Spleen (tissue), 11 donors: ENCODE data around the gene POTEF. TPM values are rescaled to one million over a fixed set of nuclear protein-coding genes. Genes with fewer than 3 reads are reported as not detected.

Source experiments
- polyA plus RNA-seq, 3 donors: library from polyadenylated mRNA; stranded (reverse); fragments of 200-250 nt; gene quantifications; one replicate each; pipeline ENCODE4 v1.2.1, GENCODE V29; 2013
- small RNA-seq, 4 donors: library from RNA; depleted of rRNA; stranded (forward); fragments of <200 nt; gene quantifications; one replicate each; pipeline ENCODE3, GENCODE V24; 2016
- total RNA-seq, 7 donors: library from RNA; depleted of rRNA in 3 of 7; stranded (reverse); fragments of >200 nt in 3 of 7; fragmentation: NEBNext Ultra II Directional in 4 of 7; extraction: Animal tissue kit (Norgen Biotek cat#: 25700) in 4 of 7; gene quantifications; one replicate each; pipeline versions ENCODE4 v1.1.0 to v1.2.1, GENCODE V29; 2016 to 2021
- donor health status: healthy with polysubstance abuse.
- donor health status: DM: no; HTN: no; CAD: no; lungs with moderate emphysema.
- donor health status: DM: no; HTN: no; CAD: no.
- donor health status: Bipolar disorder and iron deficiency.
- donor health status: healthy.
- donor health status: DM: no; HTN: no; CAD: no.
- donor health status: DM: yes; HTN: yes; CAD: no.

The POTEF gene
- total and polyA plus RNA-seq, 10 donors = not detected

Small RNAs within 50 kb of the gene (small RNA-seq; reads per million reads assigned to genes)
- 0 reads per million in 4 donors for gene AC018865.2
- gene RNU6-1049P = 0 reads per million in 4 donors

Other genes starting within 250 kb of the POTEF start
- 1 to 10 TPM in 2 of 7 donors, under 1 TPM in 5; 0.46 to 2.0 (median 0.83) TPM for gene RAB6C, start 149.6 kb downstream of the POTEF start, total RNA-seq
- gene RAB6C, start 149.6 kb downstream of the POTEF start, polyA plus RNA-seq = under 1 TPM; 0.15 to 0.29 (median 0.22) TPM
- 1 to 10 TPM in 2 of 7 donors, under 1 TPM in 3, not detected in 2; 0.27 to 2.5 (median 0.66) TPM for gene CCDC74B, start 15.9 kb upstream of the POTEF start, total RNA-seq
- under 1 TPM; 0.38 to 0.61 (median 0.57) TPM for gene CCDC74B, start 15.9 kb upstream of the POTEF start, polyA plus RNA-seq
- 10 to 100 TPM; 32.7 to 44.9 (median 40.7) TPM for gene SMPD4, start 52.4 kb upstream of the POTEF start, total RNA-seq
- 10 to 100 TPM; 24.0 to 34.7 (median 33.0) TPM for gene SMPD4, start 52.4 kb upstream of the POTEF start, polyA plus RNA-seq
- gene MZT2B, start 53.0 kb upstream of the POTEF start, total RNA-seq = 100 to 1,000 TPM in 3 of 7 donors, 10 to 100 TPM in 4; 37.9 to 159 (median 95.0) TPM
- 100 to 1,000 TPM; 204 to 308 (median 217) TPM for gene MZT2B, start 53.0 kb upstream of the POTEF start, polyA plus RNA-seq
- gene TUBA3E, start 69.2 kb upstream of the POTEF start, total RNA-seq = not detected
- under 1 TPM in 1 of 3 donors, not detected in 2; 0.11 TPM for gene TUBA3E, start 69.2 kb upstream of the POTEF start, polyA plus RNA-seq
- 10 to 100 TPM; 50.2 to 82.0 (median 63.4) TPM for gene IMP4, start 213.7 kb upstream of the POTEF start, total RNA-seq
- gene IMP4, start 213.7 kb upstream of the POTEF start, polyA plus RNA-seq = 10 to 100 TPM; 77.4 to 85.0 (median 82.5) TPM
- gene PTPN18, start 226.8 kb upstream of the POTEF start, total RNA-seq = 100 to 1,000 TPM in 6 of 7 donors, 10 to 100 TPM in 1; 79.5 to 132 (median 109) TPM
- gene PTPN18, start 226.8 kb upstream of the POTEF start, polyA plus RNA-seq = 100 to 1,000 TPM in 1 of 3 donors, 10 to 100 TPM in 2; 75.9 to 129 (median 98.2) TPM